HCT116 (cell line): ENCODE results near the gene ATG101. TPM values are rescaled to one million over a fixed set of nuclear protein-coding genes. Genes with fewer than 3 reads are reported as not detected.

Experiments
- ATAC-seq: fragments of 200-7000 bp; cut with Tn5 transposase; 2 replicates; pipeline ENCODE4 v1.9.1; 2020; ENCODE audit warnings: mild to moderate bottlenecking, moderate library complexity
- BruUV-seq: library from RNA; stranded (reverse); fragments of 400-500 nt; replicated peaks from 2 replicates; lab custom pipeline; 2021; lab: Mats Ljungman, UMichigan
- CTCF ChIA-PET: fragments of 300-600 bp; sonication (Branson Sonifier 250); formaldehyde crosslinking; loops from one replicate; lab custom pipeline; 2021; ENCODE audit warnings: antibody characterized with exemption; lab: Charles Lee
- POLR2A ChIA-PET: fragments of 300-600, 350-600 bp; sonication (Branson Sonifier 250); formaldehyde crosslinking; loops from one replicate; lab custom pipeline; 2021; ENCODE audit warnings: antibody characterized with exemption; lab: Charles Lee
- RAD21 ChIA-PET, 2 experiments: fragments of 300-600 bp; sonication (Branson Sonifier 250); formaldehyde crosslinking; loops; one replicate each; lab custom pipeline; 2023; ENCODE audit warnings: low total read pairs in 2 of 2; ENCODE audit not compliant: uncharacterized antibody in 2 of 2, unreplicated experiment in 2 of 2, low non-redundant PET in 1 of 2; lab: Charles Lee
- DNase-seq: peaks from one replicate; pipeline ENCODE4 v3.0.0-alpha.2; 2010; ENCODE audit warnings: low read depth, low spot score
- H2AFZ ChIP-seq: fragments of 200-600 bp; shearing (Covaris generic), sonication (generic); 2 replicates; pipeline ENCODE4 v1.6.1; 2017; ENCODE audit warnings: low read depth, mixed run types, mixed read lengths, antibody characterized with exemption, low read length; ENCODE audit not compliant: poor library complexity, severe bottlenecking
- H3K27ac ChIP-seq: 2 replicates; pipeline ENCODE4 v1.5.1; 2012; ENCODE audit warnings: low read depth, low read length
- H3K27me3 ChIP-seq: fragments of 200-600 bp; sonication (generic); 2 replicates; pipeline ENCODE4 v1.6.1; 2016; ENCODE audit warnings: mixed run types, low read length, mixed read lengths; ENCODE audit not compliant: insufficient read depth
- H3K36me3 ChIP-seq, 2 experiments: fragments of 200-500 bp in 1 of 2; fragments of 200-600 bp in 1 of 2; sonication (Bioruptor generic) in 1 of 2; sonication (generic) in 1 of 2; 2 replicates each; pipeline versions ENCODE4 v1.5.1 to v1.6.1; 2014 to 2016; ENCODE audit warnings: low read length in 2 of 2, inconsistent platforms in 1 of 2, mixed read lengths in 1 of 2, mixed run types in 1 of 2; ENCODE audit not compliant: insufficient read depth in 2 of 2, control insufficient read depth in 1 of 2
- H3K4me1 ChIP-seq, 2 experiments: fragments of 200-600 bp in 1 of 2; sonication (generic) in 1 of 2; 2 replicates each; pipeline versions ENCODE4 v1.5.1 to v1.6.1; 2012 to 2017; ENCODE audit warnings: low read length in 2 of 2, inconsistent platforms in 1 of 2, mild to moderate bottlenecking in 1 of 2, mixed read lengths in 1 of 2, mixed run types in 1 of 2, moderate library complexity in 1 of 2; ENCODE audit not compliant: insufficient read depth in 2 of 2, control insufficient read depth in 1 of 2
- H3K4me2 ChIP-seq: fragments of 200-600 bp; sonication (generic); 2 replicates; pipeline ENCODE4 v1.6.1; 2017; ENCODE audit warnings: mixed run types, low read length, mixed read lengths
- H3K4me3 ChIP-seq, 2 experiments: fragments of 200-600 bp in 1 of 2; sonication (generic) in 1 of 2; replicated peaks in 1 of 2; 2 replicates each; pipeline ENCODE4 v1.5.1; 2011 to 2016; ENCODE audit warnings: low read length in 2 of 2, control low read depth in 1 of 2, low read depth in 1 of 2, mild to moderate bottlenecking in 1 of 2, mixed read lengths in 1 of 2, mixed run types in 1 of 2
- H3K79me2 ChIP-seq: fragments of 200-600 bp; sonication (generic); 2 replicates; pipeline ENCODE4 v1.6.1; 2017; ENCODE audit warnings: mild to moderate bottlenecking, mixed run types, low read length, moderate library complexity, mixed read lengths; ENCODE audit not compliant: insufficient read depth
- H3K9ac ChIP-seq: fragments of 200-600 bp; sonication (generic); 2 replicates; pipeline ENCODE4 v1.6.1; 2016; ENCODE audit warnings: low read length, mixed read lengths
- H3K9me2 ChIP-seq: fragments of 200-600 bp; sonication (generic), shearing (Covaris generic); 2 replicates; pipeline ENCODE4 v1.6.1; 2017; ENCODE audit warnings: mixed run types, mild to moderate bottlenecking, moderate library complexity; ENCODE audit not compliant: insufficient read depth
- H3K9me3 ChIP-seq, 2 experiments: fragments of 200-500 bp in 1 of 2; fragments of 200-600 bp in 1 of 2; sonication (Bioruptor generic) in 1 of 2; sonication (generic) in 1 of 2; 2 replicates each; pipeline ENCODE4 v1.6.1; 2014 to 2017; ENCODE audit warnings: low read length in 2 of 2, mixed read lengths in 2 of 2, inconsistent platforms in 1 of 2, low read depth in 1 of 2, mild to moderate bottlenecking in 1 of 2, mixed run types in 1 of 2, moderate library complexity in 1 of 2; ENCODE audit not compliant: control insufficient read depth in 1 of 2, insufficient read depth in 1 of 2
- H4K20me1 ChIP-seq: fragments of 200-600 bp; sonication (generic), shearing (Covaris generic); 2 replicates; pipeline ENCODE4 v1.6.1; 2017; ENCODE audit warnings: mixed run types, mild to moderate bottlenecking, moderate library complexity; ENCODE audit not compliant: insufficient read depth
- ATF3 ChIP-seq: IDR thresholded peaks from 2 replicates; pipeline ENCODE4 v1.6.1; 2012
- CBX3 ChIP-seq: IDR thresholded peaks from 2 replicates; pipeline ENCODE4 v1.6.1; 2012; ENCODE audit warnings: low read depth
- CEBPB ChIP-seq: IDR thresholded peaks from 2 replicates; pipeline ENCODE4 v1.6.1; 2012; ENCODE audit warnings: low read depth
- CTCF ChIP-seq, 3 experiments: fragments of 200-600 bp in 1 of 3; sonication (generic) in 1 of 3; IDR thresholded peaks in 2 of 3; conservative IDR thresholded peaks in 1 of 3; 2 replicates each; pipeline ENCODE4 v1.5.1; 2012 to 2017; ENCODE audit warnings: low read depth in 2 of 3, low read length in 2 of 3, antibody characterized with exemption in 1 of 3, borderline replicate concordance in 1 of 3, control low read depth in 1 of 3, mild to moderate bottlenecking in 1 of 3, mixed read lengths in 1 of 3, mixed run types in 1 of 3, moderate library complexity in 1 of 3; ENCODE audit not compliant: insufficient read depth in 1 of 3
- ELF1 ChIP-seq: IDR thresholded peaks from 2 replicates; pipeline ENCODE4 v1.6.1; 2012; ENCODE audit warnings: low read depth, borderline replicate concordance
- EZH2phosphoT487 ChIP-seq: fragments of 200-600 bp; IDR thresholded peaks from 2 replicates; pipeline ENCODE4 v1.6.1; 2018; ENCODE audit warnings: antibody characterized with exemption, borderline replicate concordance
- FOSL1 ChIP-seq: IDR thresholded peaks from 2 replicates; pipeline ENCODE4 v1.6.1; 2012; ENCODE audit warnings: low read depth
- JUND ChIP-seq: IDR thresholded peaks from 2 replicates; pipeline ENCODE4 v1.6.1; 2012
- POLR2A ChIP-seq: IDR thresholded peaks from 2 replicates; pipeline ENCODE4 v1.7.0; 2011; ENCODE audit warnings: borderline replicate concordance; ENCODE audit not compliant: insufficient read depth, insufficient read length; ENCODE audit errors: extremely low read depth
- RAD21 ChIP-seq: IDR thresholded peaks from 2 replicates; pipeline ENCODE4 v1.6.1; 2012; ENCODE audit warnings: low read depth, mild to moderate bottlenecking
- REST ChIP-seq: IDR thresholded peaks from 2 replicates; pipeline ENCODE4 v1.6.1; 2012; ENCODE audit warnings: low read depth
- SIN3A ChIP-seq: IDR thresholded peaks from 2 replicates; pipeline ENCODE4 v1.6.1; 2012; ENCODE audit warnings: low read depth
- TCF7L2 ChIP-seq: IDR thresholded peaks from 2 replicates; pipeline ENCODE4 v1.7.0; 2011; ENCODE audit warnings: borderline replicate concordance, inconsistent platforms; ENCODE audit not compliant: insufficient read depth, insufficient read length; ENCODE audit errors: extremely low read depth
- YY1 ChIP-seq: IDR thresholded peaks from 2 replicates; pipeline ENCODE4 v1.6.1; 2011; ENCODE audit warnings: low read length, low read depth, moderate library complexity, mild to moderate bottlenecking; ENCODE audit not compliant: insufficient replicate concordance; ENCODE audit errors: extremely low read depth
- ZNF274 ChIP-seq: fragments of 200-500 bp; sonication (Bioruptor generic); IDR thresholded peaks from 2 replicates; pipeline ENCODE4 v1.6.1; 2014; ENCODE audit warnings: mild to moderate bottlenecking, low read depth, low read length, inconsistent platforms
- intact Hi-C: fragments of 100-400 bp; cut with micrococcal nuclease; formaldehyde crosslinking; loops from 2 replicates; pipeline ENCODE4 v1.10.0; 2022
- total RNA-seq: library from RNA; stranded (reverse); gene quantifications from one replicate; pipeline ENCODE4 v1.2.1, GENCODE V29; 2021; ENCODE audit not compliant: unreplicated experiment
- TF ChIP-seq, protein P1 (sequence below): IDR thresholded peaks from 2 replicates; pipeline ENCODE4 v1.6.1; 2012
- TF ChIP-seq, protein P2 (sequence below): IDR thresholded peaks from 2 replicates; pipeline ENCODE4 v1.6.1; 2011; ENCODE audit warnings: mild to moderate bottlenecking, low read length, moderate library complexity; ENCODE audit not compliant: insufficient replicate concordance; ENCODE audit errors: extremely low read depth

ATG101 gene
- total RNA-seq, 1 experiment from 2014 or later, result 49.2 TPM

DNA sequence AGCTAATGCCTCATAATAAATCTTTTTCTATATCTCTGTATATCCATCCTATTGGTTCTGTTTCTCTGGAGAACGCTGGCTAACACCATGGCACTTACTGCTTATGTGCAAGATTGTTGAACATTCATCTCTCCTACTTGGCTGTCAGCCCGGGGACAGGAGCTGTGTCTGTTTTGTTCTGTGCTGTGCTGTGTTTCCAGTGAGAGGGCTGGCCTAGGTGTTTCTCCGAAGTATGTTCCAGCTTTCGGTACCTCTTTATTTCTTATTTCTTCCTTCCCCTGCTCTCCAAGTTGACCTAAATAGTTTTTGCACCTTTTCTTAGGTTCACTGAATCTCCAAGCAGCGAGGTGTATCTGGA is 37.4 kb upstream of the ATG101 start:
- ATAC-seq, result no peak
- Histone ChIP-seq H3K9ac (peak overlapping the region; percentile 60), H4K20me1 (no peaks in the 10 kb centered on the region), H3K36me3 (no peaks in the 10 kb centered on the region), H3K27me3 (no peaks in the 10 kb centered on the region), H3K9me3 (no peaks in the 10 kb centered on the region), H3K27ac (no peak overlapping the region), H3K4me3 (peak overlapping the region; percentile 29 to 47), H3K4me2 (peak overlapping the region; percentile 75), H3K4me1 (peaks cover 28 to 45% of the 10 kb centered on the region in 2 experiments), H3K9me2 (no peaks in the 10 kb centered on the region), H3K79me2 (peaks cover 2% of the 10 kb centered on the region; the same call in 1 of the 2 replicates), H2AFZ (no peak overlapping the region)
- RAD21 ChIA-PET, result interaction anchor here in 1 of 2 experiments (0.6 kb wide), 1 partner anchor 263 kb away, joined by 5 read pairs; no protein-coding TSS in a partner anchor
- POLR2A ChIA-PET, result interaction anchor here (0.9 to 5.1 kb wide), 9 partner anchors 8 to 248 kb away, joined by 3 to 40 read pairs (median 5); partner anchors contain the start of genes ATG101 and NR4A1
- intact Hi-C loops, result no loop called here
- TF ChIP-seq POLR2A (no peak), FOSL1 (no peak), ELF1 (no peak), EZH2phosphoT487 (no peak), TCF7L2 (no peak), CBX3 (no peak), CTCF (IDR thresholded peaks at IDR 0.05 in 2 of 3, conservative IDR thresholded peaks at IDR 0.05 in 1 of 3; ENCODE audit: borderline replicate concordance in 1 of 3, insufficient read depth in 1 of 3, low read depth in 2 of 3, low read length in 2 of 3) (no peak), REST (no peak), ZNF274 (no peak), ATF3 (no peak), CEBPB (no peak), JUND (no peak), SIN3A (no peak), RAD21 (no peak), YY1 (no peak)
- TF ChIP-seq, protein P1, sequence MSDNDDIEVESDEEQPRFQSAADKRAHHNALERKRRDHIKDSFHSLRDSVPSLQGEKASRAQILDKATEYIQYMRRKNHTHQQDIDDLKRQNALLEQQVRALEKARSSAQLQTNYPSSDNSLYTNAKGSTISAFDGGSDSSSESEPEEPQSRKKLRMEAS, result no peak
- TF ChIP-seq, protein P2, sequence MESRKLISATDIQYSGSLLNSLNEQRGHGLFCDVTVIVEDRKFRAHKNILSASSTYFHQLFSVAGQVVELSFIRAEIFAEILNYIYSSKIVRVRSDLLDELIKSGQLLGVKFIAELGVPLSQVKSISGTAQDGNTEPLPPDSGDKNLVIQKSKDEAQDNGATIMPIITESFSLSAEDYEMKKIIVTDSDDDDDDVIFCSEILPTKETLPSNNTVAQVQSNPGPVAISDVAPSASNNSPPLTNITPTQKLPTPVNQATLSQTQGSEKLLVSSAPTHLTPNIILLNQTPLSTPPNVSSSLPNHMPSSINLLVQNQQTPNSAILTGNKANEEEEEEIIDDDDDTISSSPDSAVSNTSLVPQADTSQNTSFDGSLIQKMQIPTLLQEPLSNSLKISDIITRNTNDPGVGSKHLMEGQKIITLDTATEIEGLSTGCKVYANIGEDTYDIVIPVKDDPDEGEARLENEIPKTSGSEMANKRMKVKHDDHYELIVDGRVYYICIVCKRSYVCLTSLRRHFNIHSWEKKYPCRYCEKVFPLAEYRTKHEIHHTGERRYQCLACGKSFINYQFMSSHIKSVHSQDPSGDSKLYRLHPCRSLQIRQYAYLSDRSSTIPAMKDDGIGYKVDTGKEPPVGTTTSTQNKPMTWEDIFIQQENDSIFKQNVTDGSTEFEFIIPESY, result no peak
- CTCF ChIA-PET, result interaction anchor here (0.9 to 2.7 kb wide), 9 partner anchors 8 to 115 kb away, joined by 3 to 15 read pairs (median 8); partner anchors contain the start of gene NR4A1
- BruUV-seq, result TSS peak; percentile 88
- no peak for DNase-seq
